ENCODE data around the gene CBR3.
"Not testable (repeated sequence)": the region's sequence is repeated elsewhere in the genome, so short reads cannot be mapped to it uniquely, and the experiment has no call there.

The CBR3 gene

GRCh38 chr21:36134803-36135390, at the start of gene CBR3:
Gene CBR3 (plus strand): TSS chr21:36135079. CDS start chr21:36135193, 114 bp downstream.
- peak; percentile 73 for DNase-seq

DNA sequence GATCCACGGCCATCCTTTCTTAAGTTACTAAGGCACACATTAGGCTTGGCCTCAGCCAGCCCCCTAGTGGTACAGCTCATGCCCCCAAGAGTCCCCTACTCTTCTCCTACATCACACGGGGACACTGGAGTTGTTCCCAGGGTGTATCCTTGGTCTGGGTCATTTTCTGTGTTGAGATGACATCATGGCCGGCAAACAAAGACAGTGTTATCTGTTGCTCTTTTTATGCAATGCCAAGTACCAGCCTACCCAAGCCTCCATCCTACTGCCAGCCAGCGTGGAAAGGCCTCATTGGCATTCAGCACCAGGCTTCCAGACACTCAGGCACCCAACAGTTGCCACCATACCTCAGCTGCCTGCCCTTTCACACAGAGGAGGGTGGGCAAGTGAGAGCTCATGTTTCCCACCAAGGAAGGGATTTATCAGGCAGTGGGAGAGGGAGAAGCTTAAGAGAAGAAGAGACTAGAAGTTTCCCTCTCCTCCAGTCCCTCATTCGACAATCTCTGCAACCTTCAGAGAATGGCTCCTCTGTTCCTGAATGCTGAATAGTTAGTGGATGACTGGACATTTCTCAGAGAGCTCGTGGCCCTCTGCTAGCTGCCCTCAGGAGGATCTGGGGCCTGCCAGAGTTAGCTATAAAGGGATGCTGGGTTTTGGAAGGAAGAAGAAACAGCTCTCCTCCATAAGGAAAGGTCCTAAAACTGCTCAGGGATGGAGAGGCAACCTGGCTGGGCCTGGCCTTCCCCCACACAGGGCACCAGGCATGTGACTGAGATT, 47.3 kb upstream of the CBR3 start:
- DNase-seq = no peak

- no peak for DNase-seq
Observed at GRCh38 chr21:36089946-36090345, 44.9 kb upstream of the CBR3 start.

DNA sequence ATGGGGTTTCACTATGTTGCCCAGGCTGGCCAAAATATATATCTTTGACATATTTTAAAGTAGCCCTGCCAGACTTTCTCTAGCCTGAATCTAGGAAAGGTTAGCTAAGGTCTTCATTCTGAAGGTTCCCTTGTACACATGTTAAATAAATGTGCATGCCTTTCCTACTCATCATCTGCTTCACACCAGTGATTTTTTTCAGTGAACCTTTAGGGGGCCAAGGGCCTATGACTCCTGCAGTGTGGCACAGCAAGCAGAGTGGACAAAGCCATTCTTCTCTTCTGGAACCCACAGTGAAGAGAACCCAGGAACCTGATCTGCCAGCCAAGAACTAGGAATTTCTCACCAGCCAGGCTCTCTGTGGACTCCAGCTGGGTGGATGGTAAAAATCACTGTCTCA, 42.2 kb upstream of the CBR3 start:
- DNase-seq = no peak

- no peak for DNase-seq
Observed at GRCh38 chr21:36093512-36093911, 41.4 kb upstream of the CBR3 start.

DNA sequence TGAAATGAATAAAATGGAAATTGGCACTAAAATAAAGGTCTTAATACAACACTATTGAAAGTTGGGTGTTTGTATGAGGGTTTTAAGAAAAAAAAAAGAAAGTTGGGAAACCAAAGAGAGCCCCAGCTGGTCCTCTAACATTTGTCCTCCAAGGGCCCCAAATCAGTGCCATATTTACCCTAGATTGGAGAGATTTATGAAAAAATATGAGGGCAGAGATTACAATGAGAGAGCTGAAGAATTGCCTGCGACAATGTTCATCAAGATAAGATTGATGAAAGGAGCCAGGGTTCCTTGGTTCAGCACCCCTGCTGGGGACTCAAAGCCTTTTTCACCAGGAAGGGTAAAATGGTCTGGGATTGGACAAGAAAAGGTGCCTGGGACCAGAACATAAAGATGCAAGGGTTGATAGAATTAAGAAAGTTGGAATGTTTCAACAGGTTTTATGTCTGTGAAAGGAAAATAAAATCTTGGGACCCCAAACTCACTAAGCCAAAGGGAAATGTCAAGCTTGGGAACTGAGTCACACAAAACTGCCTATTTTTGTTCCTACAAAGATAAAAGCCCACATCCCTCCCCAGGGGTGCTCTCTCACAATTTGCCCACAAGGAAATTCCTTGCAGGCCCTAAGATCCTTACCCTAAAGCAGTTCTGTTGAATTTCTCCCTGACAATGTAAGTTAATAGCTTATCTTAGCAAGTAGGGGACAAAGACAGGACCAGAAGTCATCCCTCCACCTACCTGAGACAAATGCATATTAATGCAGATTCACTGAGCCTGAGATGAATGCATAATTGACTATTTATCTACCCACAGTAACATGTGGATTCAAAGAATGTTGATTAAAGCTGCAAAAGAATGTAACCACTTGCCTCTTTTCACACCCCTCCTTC, 38.2 kb upstream of the CBR3 start:
- no peak for DNase-seq

- DNase-seq = no peak
Observed at GRCh38 chr21:36097427-36098181, 37.3 kb upstream of the CBR3 start.

GRCh38 chr21:36098182-36098532, 36.7 kb upstream of the CBR3 start:
- no peak for DNase-seq

GRCh38 chr21:36099000-36099399, 35.9 kb upstream of the CBR3 start:
- DNase-seq = no peak

DNA sequence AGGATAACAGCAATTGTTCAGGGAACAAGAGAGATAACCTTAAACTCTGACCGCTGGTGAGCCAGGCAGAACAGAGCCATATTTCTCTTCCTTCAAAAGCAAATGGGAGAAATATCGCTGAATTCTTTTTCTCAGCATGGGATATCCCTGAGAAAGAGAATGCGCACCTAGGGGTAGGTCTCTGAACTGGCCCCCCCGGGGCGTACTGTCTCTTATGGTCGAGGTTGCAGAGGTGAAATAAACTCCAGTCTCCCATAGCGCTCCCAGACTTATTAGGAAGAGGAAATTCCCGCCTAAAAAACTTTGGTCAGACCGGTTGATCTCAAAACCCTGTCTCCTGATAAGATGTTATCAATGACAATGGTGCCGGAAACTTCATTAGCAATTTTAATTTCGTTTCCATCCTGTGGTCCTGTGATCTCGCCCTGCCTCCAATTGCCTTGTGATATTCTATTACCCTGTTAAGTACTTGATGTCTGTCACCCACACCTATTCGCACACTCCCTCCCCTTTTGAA, 35.1 kb upstream of the CBR3 start:
- DNase-seq = not testable (repeated sequence)

DNA sequence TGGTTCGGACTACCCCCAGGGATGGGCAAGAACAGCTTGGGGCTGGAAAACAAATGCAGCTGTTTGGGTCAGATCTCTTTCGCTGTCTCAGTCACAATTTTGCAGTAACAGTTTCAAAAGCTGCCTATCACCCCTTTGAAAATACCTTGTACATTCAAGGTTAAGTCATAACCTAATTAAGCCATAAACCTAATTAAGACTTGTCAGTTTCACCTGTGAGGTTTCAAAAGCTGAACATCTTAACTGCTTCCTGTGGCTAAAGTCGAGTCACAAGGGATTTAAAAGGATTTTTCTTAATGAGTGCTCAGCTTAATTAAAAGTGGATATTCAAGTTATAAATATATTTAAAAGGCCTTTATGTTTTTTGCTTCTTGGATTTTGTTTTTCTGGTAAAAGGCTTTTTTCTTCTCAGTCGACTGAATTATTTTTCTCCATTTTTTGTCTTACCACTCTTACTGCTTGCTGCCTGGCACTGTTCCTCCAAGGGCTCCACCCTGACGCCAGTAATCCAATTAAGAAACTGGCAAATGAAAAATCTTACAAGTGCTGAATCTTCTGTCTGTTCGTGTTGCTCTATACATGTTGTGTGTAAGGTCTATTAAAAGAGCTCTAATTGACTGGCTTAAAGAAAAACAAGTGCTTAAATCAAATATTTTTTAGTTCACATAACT, 33.8 kb upstream of the CBR3 start:
- DNase-seq = no peak

GRCh38 chr21:36103434-36103833, 31.4 kb upstream of the CBR3 start:
- DNase-seq = no peak

GRCh38 chr21:36104317-36105300, 30.3 kb upstream of the CBR3 start:
- DNase-seq = peak; percentile 49

GRCh38 chr21:36105327-36105842, 29.5 kb upstream of the CBR3 start:
- no peak for DNase-seq

- DNase-seq = no peak
Observed at GRCh38 chr21:36109868-36110267, 25.0 kb upstream of the CBR3 start.

DNA sequence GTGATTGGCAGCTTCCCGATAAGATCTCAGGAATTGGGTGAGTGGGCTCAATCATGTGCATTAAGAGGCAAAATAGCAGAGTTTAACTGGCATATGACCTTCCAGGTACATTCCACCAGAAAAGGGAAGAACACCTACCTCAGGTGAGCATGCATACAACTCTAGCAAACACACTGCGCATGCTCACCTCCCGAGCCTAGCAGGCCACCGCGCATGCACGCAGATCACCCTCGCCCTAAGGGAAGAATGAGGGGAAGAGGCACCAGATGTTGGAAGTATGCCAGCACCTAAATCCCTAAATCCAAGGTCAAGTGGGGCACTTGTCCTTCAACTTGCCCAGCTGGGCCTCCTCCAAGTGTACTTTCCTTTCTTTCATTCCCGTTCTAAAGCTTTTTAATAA, 23.6 kb upstream of the CBR3 start:
- DNase-seq = no peak

DNA sequence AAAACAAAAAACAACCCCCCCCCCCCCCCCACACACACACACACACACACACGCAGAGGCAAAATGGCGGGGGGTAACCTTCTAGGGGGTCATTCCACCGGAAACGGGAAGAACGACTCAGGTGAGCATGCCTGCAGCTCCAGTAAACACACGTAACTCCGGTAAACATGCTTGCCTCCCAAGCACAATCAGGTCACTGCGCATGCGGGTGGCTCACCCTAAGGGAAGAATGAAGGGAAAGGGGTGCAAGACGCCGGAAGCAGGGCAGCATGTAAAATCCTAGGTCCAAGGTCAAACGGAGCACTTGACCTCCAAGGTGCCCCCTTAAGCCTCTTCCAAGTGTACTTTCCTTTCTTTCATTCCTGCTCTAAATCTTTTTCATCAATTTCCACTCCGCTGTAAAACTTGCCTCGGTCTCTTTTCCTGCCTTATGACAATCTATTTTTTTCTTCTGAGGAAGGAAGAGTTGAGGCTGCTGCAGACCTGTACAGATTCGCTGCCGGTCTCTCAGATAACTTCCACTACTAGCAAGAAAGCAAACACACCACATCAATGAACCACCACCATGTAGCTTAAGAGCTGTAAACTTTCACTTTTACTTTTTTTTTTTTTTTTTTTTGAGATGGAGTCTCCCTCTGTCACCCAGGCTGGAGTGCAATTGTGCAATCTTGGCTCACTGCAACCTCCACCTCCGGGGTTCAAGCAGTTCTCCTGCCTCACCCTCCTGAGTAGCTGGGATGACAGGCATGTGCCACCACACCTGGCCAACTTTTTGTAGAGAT, 21.0 kb upstream of the CBR3 start:
- DNase-seq = peak; percentile 82

DNA sequence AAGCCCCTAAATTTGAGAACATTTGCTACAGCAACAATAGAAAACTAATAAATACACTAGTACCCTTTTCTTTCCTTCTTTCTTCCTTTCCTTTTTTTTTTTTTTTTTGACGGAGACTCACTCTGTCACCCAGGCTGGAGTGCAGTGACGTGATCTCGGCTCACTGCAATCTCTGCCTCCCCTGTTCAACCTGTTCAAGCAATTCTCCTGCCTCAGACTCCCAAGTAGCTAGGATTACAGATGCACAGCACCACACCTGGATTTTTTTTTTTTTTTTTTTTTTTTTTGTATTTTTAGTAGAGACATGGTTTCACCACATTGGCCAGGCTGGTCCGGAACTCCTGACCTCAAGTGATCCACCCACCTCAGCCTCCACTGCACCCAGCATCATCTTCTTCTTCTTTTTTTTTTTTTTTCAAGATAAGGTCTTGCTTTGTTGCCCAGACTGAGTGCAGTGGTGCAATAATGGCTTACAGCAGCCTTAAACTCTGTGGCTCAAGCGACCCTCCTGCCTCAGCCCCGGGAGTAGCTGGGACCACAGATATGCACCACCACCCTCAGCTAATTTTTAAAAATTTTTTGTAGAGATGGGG, 19.6 kb upstream of the CBR3 start:
- no peak for DNase-seq

- DNase-seq = no peak
Observed at GRCh38 chr21:36117286-36117741, 17.6 kb upstream of the CBR3 start.

Data from activated CD4-positive, alpha-beta T cell treated with anti-CD3 and anti-CD28 coated beads, Interleukin-10, Interleukin-2, amounts not matched to agents 100 ng/mL and 50 ng/mL, durations not matched to agents 16 hours and 8 hours (primary cell).